Activated B cell treated with CpG ODN at 0.5 μM for 24 hours (primary cell): ENCODE results near the gene MKI67. TPM values are rescaled to one million over a fixed set of nuclear protein-coding genes. Genes with fewer than 3 reads are reported as not detected.

Experiments
- ATAC-seq: fragments of 200-7000 bp; cut with Tn5 transposase; one replicate; pipeline ENCODE4 v1.10.0; 2021; ENCODE audit warnings: low read depth, mild to moderate bottlenecking, moderate library complexity
- CTCF ChIA-PET: fragments of 350-600 bp; sonication (Branson Sonifier 250); formaldehyde crosslinking; loops from one replicate; lab custom pipeline; 2021; ENCODE audit warnings: antibody characterized with exemption; lab: Charles Lee
- POLR2A ChIA-PET: fragments of 350-600 bp; sonication (Branson Sonifier 250); formaldehyde crosslinking; loops from one replicate; lab custom pipeline; 2021; ENCODE audit warnings: antibody characterized with exemption; lab: Charles Lee
- DNase-seq: peaks from one replicate; pipeline ENCODE4 v3.0.0; 2022
- H3K27ac Mint-ChIP-seq: one replicate; pipeline ENCODE4 v1.8.0; 2020; ENCODE audit warnings: mixed read lengths
- H3K27me3 Mint-ChIP-seq: one replicate; pipeline ENCODE4 v1.8.0; 2021; ENCODE audit warnings: mixed read lengths
- H3K36me3 Mint-ChIP-seq: one replicate; pipeline ENCODE4 v1.8.0; 2021; ENCODE audit warnings: low read depth, mixed read lengths
- H3K4me1 Mint-ChIP-seq: one replicate; pipeline ENCODE4 v1.8.0; 2021; ENCODE audit warnings: mixed read lengths
- H3K4me3 Mint-ChIP-seq: one replicate; pipeline ENCODE4 v1.8.0; 2020; ENCODE audit warnings: mild to moderate bottlenecking, mixed read lengths
- H3K9me3 Mint-ChIP-seq: one replicate; pipeline ENCODE4 v1.8.0; 2020; ENCODE audit warnings: mixed read lengths
- intact Hi-C: fragments of 100-400 bp; cut with micrococcal nuclease; formaldehyde crosslinking; loops from one replicate; pipeline ENCODE4 v1.15.1; 2024
- total RNA-seq: library from RNA; stranded (reverse); gene quantifications from 2 replicates; pipeline ENCODE4 v1.2.3, GENCODE V29; 2022
- TF ChIP-seq, protein P1 (sequence below): fragments of 200-600 bp; IDR thresholded peaks from one replicate; pipeline ENCODE4 v1.8.0; 2022; ENCODE audit warnings: antibody characterized with exemption, mild to moderate bottlenecking

MKI67 gene
- total RNA-seq, 1 donor from 2014 or later: 2.2 TPM

DNA sequence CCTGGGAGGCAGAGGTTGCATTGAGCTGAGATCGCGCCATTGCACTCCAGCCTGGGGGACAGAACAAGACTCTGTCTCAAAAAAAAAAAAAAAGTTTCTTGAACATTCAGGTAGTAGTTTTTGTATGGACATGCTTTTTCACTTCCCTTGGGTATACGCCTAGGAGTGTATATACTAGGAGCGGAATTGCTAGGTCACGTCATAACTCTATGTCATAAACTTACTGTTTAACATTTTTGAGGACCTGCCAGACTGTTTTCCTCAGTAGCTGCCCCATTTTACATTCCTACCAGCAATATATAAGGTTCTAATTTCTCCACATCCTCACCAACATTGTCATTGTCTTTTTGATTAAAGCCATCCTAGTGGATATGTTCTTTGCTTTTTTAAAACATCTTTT lies 51.6 kb downstream of the MKI67 start:
- H3K4me1 Mint-ChIP-seq: no peaks in the 10 kb centered on the region
- ATAC-seq (no peak), DNase-seq (no peak)
- intact Hi-C loops: no loop called here
- H3K27ac Mint-ChIP-seq: no peak overlapping the region
- no peaks in the 10 kb centered on the region for H3K9me3 Mint-ChIP-seq
- peaks cover 88% of the 10 kb centered on the region for H3K36me3 Mint-ChIP-seq
- no peak overlapping the region for H3K4me3 Mint-ChIP-seq
- TF ChIP-seq, protein P1, sequence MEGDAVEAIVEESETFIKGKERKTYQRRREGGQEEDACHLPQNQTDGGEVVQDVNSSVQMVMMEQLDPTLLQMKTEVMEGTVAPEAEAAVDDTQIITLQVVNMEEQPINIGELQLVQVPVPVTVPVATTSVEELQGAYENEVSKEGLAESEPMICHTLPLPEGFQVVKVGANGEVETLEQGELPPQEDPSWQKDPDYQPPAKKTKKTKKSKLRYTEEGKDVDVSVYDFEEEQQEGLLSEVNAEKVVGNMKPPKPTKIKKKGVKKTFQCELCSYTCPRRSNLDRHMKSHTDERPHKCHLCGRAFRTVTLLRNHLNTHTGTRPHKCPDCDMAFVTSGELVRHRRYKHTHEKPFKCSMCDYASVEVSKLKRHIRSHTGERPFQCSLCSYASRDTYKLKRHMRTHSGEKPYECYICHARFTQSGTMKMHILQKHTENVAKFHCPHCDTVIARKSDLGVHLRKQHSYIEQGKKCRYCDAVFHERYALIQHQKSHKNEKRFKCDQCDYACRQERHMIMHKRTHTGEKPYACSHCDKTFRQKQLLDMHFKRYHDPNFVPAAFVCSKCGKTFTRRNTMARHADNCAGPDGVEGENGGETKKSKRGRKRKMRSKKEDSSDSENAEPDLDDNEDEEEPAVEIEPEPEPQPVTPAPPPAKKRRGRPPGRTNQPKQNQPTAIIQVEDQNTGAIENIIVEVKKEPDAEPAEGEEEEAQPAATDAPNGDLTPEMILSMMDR: no peak
- POLR2A ChIA-PET: no interaction called here
- H3K27me3 Mint-ChIP-seq: no peaks in the 10 kb centered on the region
- CTCF ChIA-PET: interaction anchor here (1.0 to 2.0 kb wide), 4 partner anchors 12 to 77 kb away, joined by 4 to 6 read pairs (median 5); no protein-coding TSS in a partner anchor

DNA sequence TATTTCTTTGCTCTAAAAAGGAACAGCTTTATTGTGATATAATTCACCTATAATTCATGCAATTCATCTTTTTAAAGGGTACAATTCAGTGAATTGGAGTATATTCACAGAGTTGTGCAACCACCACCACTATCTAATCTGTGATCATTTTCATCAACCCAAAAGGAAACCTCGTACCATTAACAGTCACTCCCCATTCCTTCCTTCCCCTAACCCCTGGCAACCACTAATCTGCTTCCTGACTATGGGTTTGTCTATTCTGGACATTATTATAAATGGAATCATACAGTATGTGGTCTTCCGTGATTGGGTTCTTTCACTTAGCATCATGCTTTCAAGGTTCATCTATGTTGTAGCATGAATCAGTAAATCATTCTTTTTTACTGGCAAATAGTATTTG lies 52.3 kb downstream of the MKI67 start:
- no peak for ATAC-seq
- Mint-ChIP-seq H3K27me3 (no peaks in the 10 kb centered on the region), H3K4me3 (no peak overlapping the region), H3K9me3 (no peaks in the 10 kb centered on the region), H3K4me1 (peaks cover 4% of the 10 kb centered on the region), H3K36me3 (peaks cover 86% of the 10 kb centered on the region), H3K27ac (no peak overlapping the region)
- CTCF ChIA-PET: interaction anchor here (1.0 kb wide), 1 partner anchor 39 kb away, joined by 5 read pairs; no protein-coding TSS in a partner anchor
- POLR2A ChIA-PET: no interaction called here
- DNase-seq: no peak
- TF ChIP-seq, protein P1: no peak
- intact Hi-C loops: no loop called here

DNA sequence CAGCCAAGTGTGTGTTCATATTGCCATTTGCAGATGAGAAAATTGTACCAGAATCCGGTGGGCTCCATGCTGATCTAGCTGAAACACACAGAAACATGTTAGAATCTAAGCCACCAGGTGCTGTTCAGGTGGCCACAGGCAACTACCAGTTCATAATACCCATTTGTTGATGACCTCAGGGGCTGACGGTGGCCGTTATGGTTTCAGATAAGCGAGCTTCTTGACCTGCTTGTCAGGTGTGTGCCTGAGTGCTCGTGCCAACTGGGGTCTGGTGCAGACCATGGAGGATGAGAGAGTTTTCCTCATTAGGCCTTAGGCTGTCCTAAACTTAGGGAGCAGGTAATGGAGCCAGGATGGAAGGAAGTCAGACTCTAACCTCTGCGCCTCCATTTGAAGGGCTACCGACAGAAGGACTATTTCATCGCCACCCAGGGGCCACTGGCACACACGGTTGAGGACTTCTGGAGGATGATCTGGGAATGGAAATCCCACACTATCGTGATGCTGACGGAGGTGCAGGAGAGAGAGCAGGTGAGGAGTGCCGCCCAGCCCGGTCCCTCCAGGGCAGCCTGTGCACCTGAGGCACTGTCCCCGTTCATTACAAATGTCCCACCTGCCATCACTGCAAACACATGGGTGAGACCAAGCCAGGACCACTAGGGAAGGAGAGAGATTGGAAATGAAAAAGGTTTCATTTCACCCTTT lies 53.1 kb downstream of the MKI67 start:
- Mint-ChIP-seq H3K9me3 (no peaks in the 10 kb centered on the region), H3K36me3 (peaks cover 87% of the 10 kb centered on the region), H3K4me3 (no peak overlapping the region), H3K27me3 (no peaks in the 10 kb centered on the region), H3K27ac (no peak overlapping the region), H3K4me1 (peaks cover 7% of the 10 kb centered on the region)
- DNase-seq (no peak), ATAC-seq (no peak)
- TF ChIP-seq, protein P1: no peak
- CTCF ChIA-PET: interaction anchor here (0.7 to 6.0 kb wide), 2 partner anchors 21 to 38 kb away, joined by 4 to 196 read pairs; no protein-coding TSS in a partner anchor
- intact Hi-C loops: no loop called here
- POLR2A ChIA-PET: no interaction called here

DNA sequence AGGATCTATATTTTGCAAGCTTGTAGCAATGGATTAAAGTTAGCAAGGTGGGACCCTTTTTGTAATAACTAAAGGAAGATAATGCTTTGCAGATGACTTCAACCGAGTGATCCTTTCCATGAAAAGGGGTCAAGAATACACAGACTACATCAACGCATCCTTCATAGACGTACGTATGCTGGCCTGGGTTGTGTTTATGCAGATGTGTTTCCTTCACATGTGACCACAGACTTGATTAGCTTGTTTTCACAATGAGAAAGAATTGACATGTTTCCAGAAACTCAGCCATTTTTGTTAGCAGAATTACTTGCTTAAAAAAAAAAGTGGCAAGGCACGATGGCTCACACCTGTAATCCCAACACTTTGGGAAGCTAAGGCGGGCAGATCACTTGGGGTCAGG lies 54.2 kb downstream of the MKI67 start:
- ATAC-seq (no peak), DNase-seq (no peak)
- H3K4me1 Mint-ChIP-seq: peaks cover 12% of the 10 kb centered on the region
- no peak overlapping the region for H3K4me3 Mint-ChIP-seq
- TF ChIP-seq, protein P1: no peak
- intact Hi-C loops: no loop called here
- no peak overlapping the region for H3K27ac Mint-ChIP-seq
- H3K27me3 Mint-ChIP-seq: no peaks in the 10 kb centered on the region
- H3K36me3 Mint-ChIP-seq: peaks cover 88% of the 10 kb centered on the region
- ChIA-PET CTCF (interaction anchor here (0.7 to 6.0 kb wide), 5 partner anchors 20 to 356 kb away, joined by 3 to 196 read pairs (median 4); partner anchors contain the start of gene PTPRE), POLR2A (interaction anchor here (0.7 kb wide), 1 partner anchor 167 kb away, joined by 3 read pairs; no protein-coding TSS in a partner anchor)
- no peaks in the 10 kb centered on the region for H3K9me3 Mint-ChIP-seq

DNA sequence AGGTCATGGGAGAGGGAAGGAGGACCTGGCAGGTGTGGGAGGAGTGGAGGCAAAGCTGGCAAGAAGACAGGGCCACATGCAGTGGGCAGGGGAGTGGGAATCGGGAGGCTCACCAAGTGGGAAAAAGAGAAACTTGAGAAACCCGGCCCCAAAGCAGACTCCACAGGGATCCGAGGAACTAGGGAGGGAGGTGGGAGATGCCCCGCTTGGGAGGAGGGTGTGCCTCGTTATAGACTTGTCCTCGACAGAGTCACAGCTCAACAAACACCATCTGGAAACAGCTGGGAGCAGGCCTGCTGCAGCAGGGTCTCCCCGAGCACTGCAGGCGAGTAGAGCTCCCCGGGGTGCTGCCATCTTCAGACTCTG lies 54.8 kb downstream of the MKI67 start:
- ATAC-seq (no peak), DNase-seq (no peak)
- H3K36me3 Mint-ChIP-seq: peaks cover 88% of the 10 kb centered on the region
- ChIA-PET CTCF (interaction anchor here (1.2 to 6.0 kb wide), 4 partner anchors 36 to 356 kb away, joined by 3 to 196 read pairs (median 5); partner anchors contain the start of gene PTPRE), POLR2A (no interaction called here)
- no peaks in the 10 kb centered on the region for H3K9me3 Mint-ChIP-seq
- no peak overlapping the region for H3K4me3 Mint-ChIP-seq
- H3K4me1 Mint-ChIP-seq: peaks cover 17% of the 10 kb centered on the region
- H3K27ac Mint-ChIP-seq: no peak overlapping the region
- intact Hi-C loops: no loop called here
- H3K27me3 Mint-ChIP-seq: no peaks in the 10 kb centered on the region
- TF ChIP-seq, protein P1: no peak
